K562 (cell line): ENCODE measurements around the gene LRRC8A. TPM values are rescaled to one million over a fixed set of nuclear protein-coding genes. Genes with fewer than 3 reads are reported as not detected.

Experiments
- BCL6 ChIP-seq: fragments of 250-450 bp; sonication (Bioruptor Pico); IDR thresholded peaks from 2 replicates; pipeline ENCODE4 v1.4.0; 2020
- CEBPB ChIP-seq: fragments of 450-650 bp; IDR thresholded peaks from 2 replicates; pipeline ENCODE4 v1.6.1; 2016; ENCODE audit warnings: missing genetic modification characterization, missing compliant biosample characterization
- DDX20 ChIP-seq: fragments of 450-650 bp; IDR thresholded peaks from 2 replicates; pipeline ENCODE4 v1.6.1; 2016; ENCODE audit warnings: missing genetic modification characterization, low read depth, mild to moderate bottlenecking, missing compliant biosample characterization, moderate library complexity
- ETV1 ChIP-seq: fragments of 450-650 bp; conservative IDR thresholded peaks from 2 replicates; pipeline ENCODE4 v1.6.1; 2016; ENCODE audit warnings: missing genetic modification characterization, control low read depth, low read depth, missing compliant biosample characterization
- GATA2 ChIP-seq: sonication (generic); formaldehyde crosslinking; IDR thresholded peaks from 2 replicates; pipeline ENCODE4 v1.4.0; 2020; ENCODE audit warnings: mild to moderate bottlenecking, missing genetic modification reagents
- NRF1 ChIP-seq, 2 experiments: fragments of 450-650 bp; IDR thresholded peaks in 1 of 2; conservative IDR thresholded peaks in 1 of 2; 2 replicates each; pipeline ENCODE4 v1.6.1; 2014; ENCODE audit warnings: mild to moderate bottlenecking in 2 of 2
- RBM17 ChIP-seq: fragments of 200-400 bp; formaldehyde crosslinking; IDR thresholded peaks from 2 replicates; pipeline ENCODE4 v1.6.1; 2017; ENCODE audit warnings: low read depth, mild to moderate bottlenecking, low read length, borderline replicate concordance
- SRF ChIP-seq, 2 experiments: fragments of 250-450, 450-650 bp in 1 of 2; sonication (Bioruptor Pico) in 1 of 2; sonication (generic) in 1 of 2; formaldehyde crosslinking; IDR thresholded peaks; 2 replicates each; pipeline versions ENCODE4 v1.5.0 to v1.5.1; 2020 to 2022; ENCODE audit warnings: mild to moderate bottlenecking in 1 of 2, missing genetic modification reagents in 1 of 2
- TGIF2 ChIP-seq: sonication (generic); formaldehyde crosslinking; IDR thresholded peaks from 2 replicates; pipeline ENCODE4 v1.8.1; 2022; ENCODE audit warnings: mild to moderate bottlenecking, missing genetic modification reagents, moderate library complexity
- XRCC4 ChIP-seq: IDR thresholded peaks from one replicate; pipeline ENCODE4 v1.6.1; 2011; ENCODE audit not compliant: insufficient read depth, insufficient read length; ENCODE audit errors: extremely low read depth
- ZC3H8 ChIP-seq: fragments of 450-650 bp; IDR thresholded peaks from 2 replicates; pipeline ENCODE4 v1.6.1; 2017
- ZHX1 ChIP-seq: fragments of 150-350 bp; conservative IDR thresholded peaks from 2 replicates; pipeline ENCODE4 v1.6.1; 2014; ENCODE audit warnings: low read length
- polyA plus RNA-seq, 8 experiments: library from polyadenylated mRNA; depleted of rRNA in 4 of 8; stranded (reverse) in 5 of 8; unstranded in 3 of 8; fragments of >200 nt; fragmentation: Nextera tagmentation in 2 of 8; fragmentation: Illumina TruSeq in 1 of 8; extraction: Ambion mirVana in 2 of 8; extraction: Trizol in 1 of 8; gene quantifications; 2 replicates each; pipeline versions ENCODE4 v1.2.1 to v1.2.3, GENCODE V29; 2011 to 2014; ENCODE audit warnings: inconsistent platforms in 1 of 8, missing spikeins in 1 of 8
- total RNA-seq, 7 experiments: library from RNA; depleted of rRNA in 6 of 7; stranded (reverse); fragments of >200 nt in 6 of 7; fragmentation: Illumina TruSeq in 2 of 7; extraction: Trizol in 2 of 7; gene quantifications; 2 replicates each; pipeline versions ENCODE4 v1.2.1 to v1.2.3, GENCODE V29; 2011 to 2021; ENCODE audit warnings: low replicate concordance in 1 of 7
- TF ChIP-seq, protein P1 (sequence below): sonication (generic); formaldehyde crosslinking; IDR thresholded peaks from 2 replicates; pipeline ENCODE4 v1.8.1; 2023; ENCODE audit warnings: missing genetic modification reagents, mild to moderate bottlenecking, borderline replicate concordance
- TF ChIP-seq, protein P2 (sequence below): sonication (generic); formaldehyde crosslinking; IDR thresholded peaks from 2 replicates; pipeline ENCODE4 v1.8.1; 2023; ENCODE audit warnings: mild to moderate bottlenecking, missing genetic modification reagents

LRRC8A gene
- total and polyA plus RNA-seq, 9 of the 15 experiments (the other 6 are each of a cell fraction or from before 2014, with no cell fraction given), result 2.9 to 24.7 (median 8.9) TPM

GRCh38 chr9:128947527-128948301, 65.8 kb downstream of the LRRC8A start, which contains the start of the genes DOLK and NUP188 (continued):
- TF ChIP-seq, protein P1, sequence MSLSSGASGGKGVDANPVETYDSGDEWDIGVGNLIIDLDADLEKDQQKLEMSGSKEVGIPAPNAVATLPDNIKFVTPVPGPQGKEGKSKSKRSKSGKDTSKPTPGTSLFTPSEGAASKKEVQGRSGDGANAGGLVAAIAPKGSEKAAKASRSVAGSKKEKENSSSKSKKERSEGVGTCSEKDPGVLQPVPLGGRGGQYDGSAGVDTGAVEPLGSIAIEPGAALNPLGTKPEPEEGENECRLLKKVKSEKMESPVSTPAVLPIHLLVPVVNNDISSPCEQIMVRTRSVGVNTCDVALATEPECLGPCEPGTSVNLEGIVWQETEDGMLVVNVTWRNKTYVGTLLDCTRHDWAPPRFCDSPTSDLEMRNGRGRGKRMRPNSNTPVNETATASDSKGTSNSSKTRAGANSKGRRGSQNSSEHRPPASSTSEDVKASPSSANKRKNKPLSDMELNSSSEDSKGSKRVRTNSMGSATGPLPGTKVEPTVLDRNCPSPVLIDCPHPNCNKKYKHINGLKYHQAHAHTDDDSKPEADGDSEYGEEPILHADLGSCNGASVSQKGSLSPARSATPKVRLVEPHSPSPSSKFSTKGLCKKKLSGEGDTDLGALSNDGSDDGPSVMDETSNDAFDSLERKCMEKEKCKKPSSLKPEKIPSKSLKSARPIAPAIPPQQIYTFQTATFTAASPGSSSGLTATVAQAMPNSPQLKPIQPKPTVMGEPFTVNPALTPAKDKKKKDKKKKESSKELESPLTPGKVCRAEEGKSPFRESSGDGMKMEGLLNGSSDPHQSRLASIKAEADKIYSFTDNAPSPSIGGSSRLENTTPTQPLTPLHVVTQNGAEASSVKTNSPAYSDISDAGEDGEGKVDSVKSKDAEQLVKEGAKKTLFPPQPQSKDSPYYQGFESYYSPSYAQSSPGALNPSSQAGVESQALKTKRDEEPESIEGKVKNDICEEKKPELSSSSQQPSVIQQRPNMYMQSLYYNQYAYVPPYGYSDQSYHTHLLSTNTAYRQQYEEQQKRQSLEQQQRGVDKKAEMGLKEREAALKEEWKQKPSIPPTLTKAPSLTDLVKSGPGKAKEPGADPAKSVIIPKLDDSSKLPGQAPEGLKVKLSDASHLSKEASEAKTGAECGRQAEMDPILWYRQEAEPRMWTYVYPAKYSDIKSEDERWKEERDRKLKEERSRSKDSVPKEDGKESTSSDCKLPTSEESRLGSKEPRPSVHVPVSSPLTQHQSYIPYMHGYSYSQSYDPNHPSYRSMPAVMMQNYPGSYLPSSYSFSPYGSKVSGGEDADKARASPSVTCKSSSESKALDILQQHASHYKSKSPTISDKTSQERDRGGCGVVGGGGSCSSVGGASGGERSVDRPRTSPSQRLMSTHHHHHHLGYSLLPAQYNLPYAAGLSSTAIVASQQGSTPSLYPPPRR (CRISPR knock-in tag), result peak; percentile 44; the same call in 1 of the 2 replicates
- TF ChIP-seq DDX20, result no peak
- no peak for TF ChIP-seq BCL6 (CRISPR knock-in tag)
- no peak for TF ChIP-seq ETV1 (tag)
- TF ChIP-seq, protein P2, sequence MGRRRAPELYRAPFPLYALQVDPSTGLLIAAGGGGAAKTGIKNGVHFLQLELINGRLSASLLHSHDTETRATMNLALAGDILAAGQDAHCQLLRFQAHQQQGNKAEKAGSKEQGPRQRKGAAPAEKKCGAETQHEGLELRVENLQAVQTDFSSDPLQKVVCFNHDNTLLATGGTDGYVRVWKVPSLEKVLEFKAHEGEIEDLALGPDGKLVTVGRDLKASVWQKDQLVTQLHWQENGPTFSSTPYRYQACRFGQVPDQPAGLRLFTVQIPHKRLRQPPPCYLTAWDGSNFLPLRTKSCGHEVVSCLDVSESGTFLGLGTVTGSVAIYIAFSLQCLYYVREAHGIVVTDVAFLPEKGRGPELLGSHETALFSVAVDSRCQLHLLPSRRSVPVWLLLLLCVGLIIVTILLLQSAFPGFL (CRISPR knock-in tag), result no peak
- TF ChIP-seq CEBPB, result no peak
- TF ChIP-seq RBM17, result no peak
- peak; percentile 46 to 47; a peak in 3 of 4 replicates for TF ChIP-seq NRF1 (conservative IDR thresholded peaks at IDR 0.05 in 1 of 2, IDR thresholded peaks at IDR 0.05 in 1 of 2)
- no peak for TF ChIP-seq ZHX1
- no peak for TF ChIP-seq XRCC4
- TF ChIP-seq SRF (CRISPR knock-in tag; IDR thresholded peaks at IDR 0.05), result no peak
- peak; percentile 87; the same call in 1 of the 2 replicates for TF ChIP-seq TGIF2 (CRISPR knock-in tag)
- no peak for TF ChIP-seq GATA2
- TF ChIP-seq ZC3H8, result no peak
